Keratinocyte (primary cell): Measurements from ENCODE around the gene EME2. TPM values are rescaled to one million over a fixed set of nuclear protein-coding genes. Genes with fewer than 3 reads are reported as not detected.

Source experiments
- DNase-seq: peaks from one replicate; pipeline ENCODE4 v3.0.0-alpha.2; 2011; ENCODE audit warnings: low read depth, missing footprints, low spot score
- FAIRE-seq: peaks from 2 replicates; lab custom pipeline; 2011; peaks lifted over from hg19 to GRCh38; lab: Jason Lieb, UNC
- H2AFZ ChIP-seq: 2 replicates; pipeline ENCODE4 v1.6.0; 2012; ENCODE audit warnings: low read length, control low read depth, inconsistent platforms; ENCODE audit not compliant: control insufficient read depth
- H3K27ac ChIP-seq: 2 replicates; pipeline ENCODE4 v1.5.1; 2011; ENCODE audit warnings: low read length; ENCODE audit not compliant: control insufficient read depth, insufficient read depth
- H3K27me3 ChIP-seq: 3 replicates; pipeline ENCODE4 v1.6.0; 2011; ENCODE audit warnings: low read length; ENCODE audit not compliant: control insufficient read depth, insufficient read depth; ENCODE audit errors: extremely low read depth
- H3K36me3 ChIP-seq, 2 experiments: 2 replicates in 1 of 2; 3 replicates in 1 of 2; pipeline ENCODE4 v1.5.1; 2011; ENCODE audit warnings: low read length in 2 of 2, mild to moderate bottlenecking in 1 of 2; ENCODE audit not compliant: control insufficient read depth in 2 of 2, insufficient read depth in 2 of 2; ENCODE audit errors: extremely low read depth in 1 of 2
- H3K4me1 ChIP-seq: 3 replicates; pipeline ENCODE4 v1.5.1; 2011; ENCODE audit warnings: low read length; ENCODE audit not compliant: control insufficient read depth, insufficient read depth; ENCODE audit errors: extremely low read depth
- H3K4me2 ChIP-seq: 3 replicates; pipeline ENCODE4 v1.6.0; 2011; ENCODE audit warnings: low read depth, low read length; ENCODE audit not compliant: control insufficient read depth, insufficient read depth; ENCODE audit errors: extremely low read depth
- H3K4me3 ChIP-seq, 3 experiments: fragments of 200-600 bp in 1 of 3; sonication (generic) in 1 of 3; 2 replicates in 2 of 3; 3 replicates in 1 of 3; pipeline ENCODE4 v1.5.1; 2011 to 2016; ENCODE audit warnings: low read length in 3 of 3, mild to moderate bottlenecking in 3 of 3, control low read depth in 2 of 3, inconsistent platforms in 1 of 3, low read depth in 1 of 3, mixed read lengths in 1 of 3, mixed run types in 1 of 3, moderate library complexity in 1 of 3; ENCODE audit not compliant: control insufficient read depth in 2 of 3, insufficient read depth in 2 of 3; ENCODE audit errors: extremely low read depth in 1 of 3
- H3K79me2 ChIP-seq: 2 replicates; pipeline ENCODE4 v1.6.0; 2012; ENCODE audit warnings: low read length; ENCODE audit not compliant: control insufficient read depth, insufficient read depth
- H3K9ac ChIP-seq: 3 replicates; pipeline ENCODE4 v1.6.0; 2011; ENCODE audit warnings: low read length; ENCODE audit not compliant: control insufficient read depth, insufficient read depth; ENCODE audit errors: extremely low read depth
- H3K9me1 ChIP-seq: 3 replicates; pipeline ENCODE4 v1.6.0; 2011; ENCODE audit warnings: low read length; ENCODE audit not compliant: control insufficient read depth, insufficient read depth; ENCODE audit errors: extremely low read depth
- H3K9me3 ChIP-seq: 2 replicates; pipeline ENCODE4 v1.5.1; 2012; ENCODE audit warnings: low read depth, low read length; ENCODE audit not compliant: control insufficient read depth
- H4K20me1 ChIP-seq: 3 replicates; pipeline ENCODE4 v1.6.0; 2011; ENCODE audit warnings: low read length; ENCODE audit not compliant: control insufficient read depth, insufficient read depth; ENCODE audit errors: extremely low read depth
- EZH2 ChIP-seq: IDR thresholded peaks from one replicate; pipeline ENCODE4 v1.6.1; 2012; ENCODE audit warnings: inconsistent platforms, mild to moderate bottlenecking, low read length, moderate library complexity
- dilution Hi-C: fragments of 300-500 bp; cut with MboI; formaldehyde crosslinking; loops from one replicate; pipeline ENCODE4 v1.7.0; 2020; ENCODE audit warnings: low sequenced_read_pairs; ENCODE audit not compliant: extremely low pct_ligation_motif_present
- polyA plus RNA-seq, 5 experiments: library from polyadenylated mRNA; depleted of rRNA in 3 of 5; stranded (reverse) in 3 of 5; stranded (forward) in 1 of 5; unstranded in 1 of 5; fragments of >200 nt; gene quantifications; 1 replicate in 1 of 5; 2 replicates in 3 of 5; 3 replicates in 1 of 5; pipeline versions ENCODE4 v1.2.1 to v1.2.3, GENCODE V29; 2011 to 2012; ENCODE audit warnings: missing spikeins in 2 of 5, low read depth in 1 of 5, low replicate concordance in 1 of 5
- TF ChIP-seq, protein P1 (sequence below), 3 experiments: IDR thresholded peaks in 1 of 3; conservative IDR thresholded peaks in 1 of 3; optimal IDR thresholded peaks in 1 of 3; 2 replicates in 2 of 3; 3 replicates in 1 of 3; pipeline versions ENCODE3 to v1.5.1; 2011; ENCODE audit warnings: low read length in 3 of 3, mild to moderate bottlenecking in 3 of 3, moderate library complexity in 2 of 3, control low read depth in 1 of 3, inconsistent platforms in 1 of 3; ENCODE audit not compliant: insufficient read depth in 2 of 3; ENCODE audit errors: extremely low read depth in 1 of 3

EME2 gene
- polyA plus RNA-seq, 1 donor (not counting 4 experiments of a cell fraction or from before 2014, with no cell fraction given), result 6.3 TPM

DNA sequence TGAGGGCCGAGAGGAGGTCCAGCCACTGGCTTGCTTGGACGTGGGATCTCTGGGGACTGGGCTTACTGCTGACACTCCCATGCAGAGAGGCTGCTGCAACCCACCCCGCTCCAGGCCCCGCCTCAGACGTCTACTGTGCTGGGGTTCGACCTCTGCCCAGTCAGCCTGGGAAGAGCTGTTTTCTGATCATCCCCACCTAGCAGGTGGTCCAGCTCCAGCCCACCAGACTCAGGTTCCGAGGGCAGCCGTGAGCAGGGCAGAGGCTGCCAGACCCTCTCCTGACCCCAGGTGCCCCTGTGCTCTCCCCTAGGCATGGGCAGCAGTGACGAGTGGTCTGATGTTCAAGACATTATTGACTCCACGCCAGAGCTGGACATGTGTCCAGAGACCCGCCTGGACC, 24.7 kb upstream of the EME2 start:
- dilution Hi-C loops, result no loop called here
- H3K4me1 ChIP-seq, result peaks cover 4% of the 10 kb centered on the region
- peaks cover 25 to 39% of the 10 kb centered on the region in 2 experiments for H3K36me3 ChIP-seq
- no peak for DNase-seq
- TF ChIP-seq, protein P1, sequence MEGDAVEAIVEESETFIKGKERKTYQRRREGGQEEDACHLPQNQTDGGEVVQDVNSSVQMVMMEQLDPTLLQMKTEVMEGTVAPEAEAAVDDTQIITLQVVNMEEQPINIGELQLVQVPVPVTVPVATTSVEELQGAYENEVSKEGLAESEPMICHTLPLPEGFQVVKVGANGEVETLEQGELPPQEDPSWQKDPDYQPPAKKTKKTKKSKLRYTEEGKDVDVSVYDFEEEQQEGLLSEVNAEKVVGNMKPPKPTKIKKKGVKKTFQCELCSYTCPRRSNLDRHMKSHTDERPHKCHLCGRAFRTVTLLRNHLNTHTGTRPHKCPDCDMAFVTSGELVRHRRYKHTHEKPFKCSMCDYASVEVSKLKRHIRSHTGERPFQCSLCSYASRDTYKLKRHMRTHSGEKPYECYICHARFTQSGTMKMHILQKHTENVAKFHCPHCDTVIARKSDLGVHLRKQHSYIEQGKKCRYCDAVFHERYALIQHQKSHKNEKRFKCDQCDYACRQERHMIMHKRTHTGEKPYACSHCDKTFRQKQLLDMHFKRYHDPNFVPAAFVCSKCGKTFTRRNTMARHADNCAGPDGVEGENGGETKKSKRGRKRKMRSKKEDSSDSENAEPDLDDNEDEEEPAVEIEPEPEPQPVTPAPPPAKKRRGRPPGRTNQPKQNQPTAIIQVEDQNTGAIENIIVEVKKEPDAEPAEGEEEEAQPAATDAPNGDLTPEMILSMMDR (optimal IDR thresholded peaks at IDR 0.05 in 1 of 3, IDR thresholded peaks at IDR 0.05 in 1 of 3, conservative IDR thresholded peaks at IDR 0.05 in 1 of 3; ENCODE audit: extremely low read depth in 1 of 3, insufficient read depth in 2 of 3, low read length in 3 of 3), result no peak
- no peak for TF ChIP-seq EZH2
- no peak overlapping the region for H2AFZ ChIP-seq
- no peaks in the 10 kb centered on the region for H3K9me3 ChIP-seq
- no peak for FAIRE-seq
- no peak overlapping the region for H3K4me2 ChIP-seq
- H3K9ac ChIP-seq, result no peak overlapping the region
- no peaks in the 10 kb centered on the region for H3K9me1 ChIP-seq
- H3K79me2 ChIP-seq, result no peaks in the 10 kb centered on the region
- H3K4me3 ChIP-seq, result no peak overlapping the region
- H3K27ac ChIP-seq, result no peak overlapping the region
- H4K20me1 ChIP-seq, result peaks cover 2% of the 10 kb centered on the region
- no peaks in the 10 kb centered on the region for H3K27me3 ChIP-seq

DNA sequence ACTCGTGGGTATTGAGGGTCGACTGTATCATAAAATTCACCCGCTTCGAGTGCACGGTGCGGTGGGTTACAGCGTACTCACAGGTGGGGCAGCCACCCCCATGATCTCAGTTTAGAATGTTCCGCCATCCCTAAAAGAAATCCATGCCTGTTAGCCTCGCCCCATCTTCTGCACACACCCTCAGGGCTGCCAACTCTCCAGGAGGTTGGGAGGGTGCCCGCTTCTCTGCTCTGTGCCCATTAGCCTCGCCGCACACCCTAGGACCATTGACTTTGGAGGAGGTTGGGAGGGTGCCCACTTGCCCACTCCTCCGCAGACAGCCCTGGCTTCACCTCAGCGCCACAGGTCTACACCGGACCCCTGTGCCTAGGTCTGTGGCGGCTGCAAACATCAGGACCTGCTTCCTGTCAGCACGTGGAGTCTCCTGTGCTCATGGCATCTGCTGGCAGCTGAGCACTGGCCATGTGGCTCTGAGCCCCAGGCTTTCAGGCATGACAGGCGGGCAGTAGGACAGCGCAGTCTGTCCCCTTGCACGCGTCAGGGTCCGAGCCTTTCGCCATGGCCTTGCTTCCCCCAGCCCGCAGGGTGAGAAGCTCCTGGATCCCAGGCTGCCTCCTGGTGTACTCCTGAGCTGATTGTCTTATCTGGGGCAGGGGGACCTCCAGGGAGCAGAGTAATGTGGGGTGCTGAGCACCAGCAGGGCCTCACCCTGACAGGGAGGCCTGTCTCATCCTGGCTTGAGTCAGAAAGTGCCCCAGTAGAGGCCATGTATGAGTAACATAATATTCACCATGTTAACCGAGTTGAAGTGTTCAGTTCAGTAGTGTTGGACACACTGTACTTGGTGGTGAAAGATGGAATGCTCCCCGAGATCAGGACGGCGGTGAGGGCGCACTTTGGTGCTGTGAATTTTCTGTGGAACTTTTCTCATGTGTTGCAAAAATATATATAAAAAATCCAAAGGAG, 23.2 kb upstream of the EME2 start:
- dilution Hi-C loops, result no loop called here
- peak; percentile 63 for FAIRE-seq
- no peaks in the 10 kb centered on the region for H3K9me3 ChIP-seq

More for the DNA sequence above, 23.2 kb upstream of the EME2 start:
- Histone ChIP-seq H3K36me3 (peaks cover 18 to 35% of the 10 kb centered on the region in 2 experiments), H2AFZ (no peak overlapping the region), H3K4me1 (peaks cover 10% of the 10 kb centered on the region), H4K20me1 (peaks cover 2% of the 10 kb centered on the region), H3K79me2 (no peaks in the 10 kb centered on the region), H3K4me2 (no peak overlapping the region), H3K9me1 (no peaks in the 10 kb centered on the region), H3K4me3 (no peak overlapping the region), H3K9ac (no peak overlapping the region), H3K27me3 (no peaks in the 10 kb centered on the region), H3K27ac (no peak overlapping the region)
- TF ChIP-seq, protein P1 (optimal IDR thresholded peaks at IDR 0.05 in 1 of 3, IDR thresholded peaks at IDR 0.05 in 1 of 3, conservative IDR thresholded peaks at IDR 0.05 in 1 of 3; ENCODE audit: extremely low read depth in 1 of 3, insufficient read depth in 2 of 3, low read length in 3 of 3), result no peak
- no peak for TF ChIP-seq EZH2
- DNase-seq, result no peak
